OCI-LY1 (cell line): ENCODE data around the gene GIPC2.

Source experiments
- CTCF ChIP-seq: fragments of 200-600 bp; sonication (generic), shearing (Covaris generic); IDR thresholded peaks from 2 replicates; pipeline ENCODE4 v1.5.1; 2017; ENCODE audit warnings: mild to moderate bottlenecking, antibody characterized with exemption, low read length, moderate library complexity, mixed read lengths
- EZH2 ChIP-seq: fragments of 200-600 bp; sonication (generic), shearing (Covaris generic); IDR thresholded peaks from 2 replicates; pipeline ENCODE4 v1.8.0; 2017; ENCODE audit warnings: borderline replicate concordance, mixed run types, mild to moderate bottlenecking, antibody characterized with exemption, low read length, moderate library complexity, mixed read lengths

DNA sequence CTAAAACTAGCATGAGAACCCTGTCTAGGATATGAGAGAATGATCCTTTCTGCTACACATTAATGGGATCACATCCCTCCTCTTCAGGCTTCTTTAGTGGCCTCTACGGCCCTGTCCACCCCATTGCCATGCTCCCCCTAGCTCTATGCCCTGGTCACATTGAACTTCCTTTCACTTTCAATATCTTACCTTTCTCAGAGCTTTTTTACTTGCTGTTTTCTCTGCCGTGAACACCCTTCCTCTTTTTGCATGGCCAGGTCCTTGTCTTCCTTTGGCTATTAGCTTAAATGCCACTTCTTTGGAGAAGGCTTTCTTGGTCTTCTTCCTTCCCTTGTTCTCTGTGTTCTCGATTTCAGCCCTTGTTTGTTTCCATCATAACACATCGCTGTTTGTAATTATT is 97.4 kb downstream of the GIPC2 start:
- TF ChIP-seq EZH2 (no peak), CTCF (no peak)
